Ovary (tissue), 3 donors: ENCODE results near the gene RNF208.

Experiments
- EP300 ChIP-seq: sonication (generic); formaldehyde crosslinking; IDR thresholded peaks from one replicate; pipeline ENCODE4 v1.6.1; 2017; ENCODE audit warnings: antibody characterized with exemption
- POLR2A ChIP-seq: fragments of 450-650 bp; IDR thresholded peaks from one replicate; pipeline ENCODE4 v1.6.1; 2017; ENCODE audit warnings: antibody characterized with exemption, mild to moderate bottlenecking, moderate library complexity
- TF ChIP-seq, protein P1 (sequence below), 3 donors: fragments of 450-650 bp in 2 of 3; fragments of 200-600 bp in 1 of 3; IDR thresholded peaks; one replicate each; pipeline versions ENCODE4 v1.5.1 to v1.8.0; 2016 to 2022; ENCODE audit warnings: antibody characterized with exemption in 3 of 3, mild to moderate bottlenecking in 1 of 3
- donor health status: DM: no; HTN: no; CAD: no.

DNA sequence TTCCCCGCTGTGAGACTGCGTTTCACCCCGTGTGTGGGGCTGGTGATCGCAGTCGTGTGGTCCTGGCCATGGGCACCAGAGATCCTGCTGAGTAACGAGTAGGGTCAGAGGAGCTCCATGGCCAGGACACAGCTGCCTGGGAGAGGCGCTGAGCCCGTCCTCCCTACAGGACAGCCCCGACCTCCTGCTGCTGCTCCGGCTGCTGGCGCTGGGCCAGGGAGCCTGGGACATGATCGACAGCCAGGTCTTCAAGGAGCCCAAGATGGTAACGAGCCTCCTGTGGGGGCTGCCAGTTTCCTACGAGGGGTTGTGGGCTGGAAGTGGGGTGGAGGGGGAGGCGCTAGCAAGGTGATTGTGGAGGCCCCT is 44.1 kb upstream of the RNF208 start:
- TF ChIP-seq, protein P1, sequence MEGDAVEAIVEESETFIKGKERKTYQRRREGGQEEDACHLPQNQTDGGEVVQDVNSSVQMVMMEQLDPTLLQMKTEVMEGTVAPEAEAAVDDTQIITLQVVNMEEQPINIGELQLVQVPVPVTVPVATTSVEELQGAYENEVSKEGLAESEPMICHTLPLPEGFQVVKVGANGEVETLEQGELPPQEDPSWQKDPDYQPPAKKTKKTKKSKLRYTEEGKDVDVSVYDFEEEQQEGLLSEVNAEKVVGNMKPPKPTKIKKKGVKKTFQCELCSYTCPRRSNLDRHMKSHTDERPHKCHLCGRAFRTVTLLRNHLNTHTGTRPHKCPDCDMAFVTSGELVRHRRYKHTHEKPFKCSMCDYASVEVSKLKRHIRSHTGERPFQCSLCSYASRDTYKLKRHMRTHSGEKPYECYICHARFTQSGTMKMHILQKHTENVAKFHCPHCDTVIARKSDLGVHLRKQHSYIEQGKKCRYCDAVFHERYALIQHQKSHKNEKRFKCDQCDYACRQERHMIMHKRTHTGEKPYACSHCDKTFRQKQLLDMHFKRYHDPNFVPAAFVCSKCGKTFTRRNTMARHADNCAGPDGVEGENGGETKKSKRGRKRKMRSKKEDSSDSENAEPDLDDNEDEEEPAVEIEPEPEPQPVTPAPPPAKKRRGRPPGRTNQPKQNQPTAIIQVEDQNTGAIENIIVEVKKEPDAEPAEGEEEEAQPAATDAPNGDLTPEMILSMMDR (IDR thresholded peaks at IDR 0.05): no peak
- TF ChIP-seq POLR2A (no peak), EP300 (no peak)
